Osteoblast (primary cell): ENCODE measurements around the gene NUP214. TPM values are rescaled to one million over a fixed set of nuclear protein-coding genes. Genes with fewer than 3 reads are reported as not detected.
A peak's percentile ranks its signal among the peaks of the same experiment; 100 is the strongest.

Experiments used
- DNase-seq: peaks from one replicate; pipeline ENCODE4 v3.0.0; 2011; ENCODE audit warnings: low spot score, mixed read lengths; ENCODE audit not compliant: insufficient read length; ENCODE audit errors: missing footprints
- H2AFZ ChIP-seq: 2 replicates; pipeline ENCODE4 v1.6.0; 2011; ENCODE audit warnings: mild to moderate bottlenecking, low read length
- H3K27ac ChIP-seq: 2 replicates; pipeline ENCODE4 v1.5.1; 2011; ENCODE audit warnings: mild to moderate bottlenecking, low read depth, low read length, moderate library complexity
- H3K27me3 ChIP-seq: 2 replicates; pipeline ENCODE4 v1.6.0; 2012; ENCODE audit warnings: mild to moderate bottlenecking, control low read depth, inconsistent platforms, low read length, moderate library complexity; ENCODE audit not compliant: insufficient read depth
- H3K36me3 ChIP-seq: 2 replicates; pipeline ENCODE4 v1.5.1; 2011; ENCODE audit warnings: mild to moderate bottlenecking, low read length, control low read depth, moderate library complexity; ENCODE audit not compliant: insufficient read depth
- H3K4me1 ChIP-seq: 2 replicates; pipeline ENCODE4 v1.5.1; 2011; ENCODE audit warnings: mild to moderate bottlenecking, low read length, control low read depth, moderate library complexity; ENCODE audit not compliant: insufficient read depth
- H3K4me2 ChIP-seq: 2 replicates; pipeline ENCODE4 v1.6.0; 2011; ENCODE audit warnings: mild to moderate bottlenecking, low read length; ENCODE audit not compliant: insufficient read depth
- H3K4me3 ChIP-seq: fragments of 200-600 bp; sonication (generic); 3 replicates; pipeline ENCODE4 v1.5.1; 2012; ENCODE audit warnings: mild to moderate bottlenecking, low read length, inconsistent platforms; ENCODE audit not compliant: insufficient read depth
- H3K79me2 ChIP-seq: 2 replicates; pipeline ENCODE4 v1.6.0; 2012; ENCODE audit warnings: mild to moderate bottlenecking, low read length, control low read depth, inconsistent platforms; ENCODE audit not compliant: insufficient read depth
- H3K9me3 ChIP-seq: 2 replicates; pipeline ENCODE4 v1.5.1; 2011; ENCODE audit warnings: low read depth, low read length, control low read depth
- H4K20me1 ChIP-seq: 2 replicates; pipeline ENCODE4 v1.6.0; 2012; ENCODE audit warnings: mild to moderate bottlenecking, low read length, control low read depth; ENCODE audit not compliant: insufficient read depth
- total RNA-seq: library from RNA; depleted of rRNA; stranded (reverse); fragments of >200 nt; gene quantifications from 2 replicates; pipeline ENCODE4 v1.2.3, GENCODE V29; 2012
- TF ChIP-seq, protein P1 (sequence below): IDR thresholded peaks from 2 replicates; pipeline ENCODE4 v1.5.1; 2011; ENCODE audit warnings: mild to moderate bottlenecking, low read depth, low read length, moderate library complexity; ENCODE audit errors: extremely low read depth

The NUP214 gene
- total RNA-seq, 1 donor = 17.7 TPM

DNA sequence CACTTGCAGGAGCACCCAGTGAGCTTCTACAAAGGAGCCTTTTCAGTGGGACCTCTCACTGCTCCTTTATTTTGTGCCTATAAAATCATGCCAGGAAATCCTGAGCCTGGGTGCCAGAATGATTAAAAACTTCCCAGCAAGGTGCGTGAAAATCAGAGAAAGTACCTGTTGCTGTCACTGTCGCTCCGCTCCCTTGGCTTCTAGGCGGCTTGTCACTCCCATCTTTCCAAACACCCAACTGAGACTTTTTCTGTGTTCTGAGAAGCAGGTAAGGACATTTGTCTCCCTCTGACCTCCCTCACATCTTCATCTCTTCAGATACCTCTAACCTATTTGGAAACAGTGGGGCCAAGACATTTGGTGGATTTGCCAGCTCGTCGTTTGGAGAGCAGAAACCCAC is 97.1 kb downstream of the NUP214 start:
- Histone ChIP-seq H2AFZ (no peak overlapping the region), H3K4me1 (peaks cover 1% of the 10 kb centered on the region), H3K27ac (no peak overlapping the region), H3K9me3 (no peaks in the 10 kb centered on the region), H4K20me1 (peaks cover 2% of the 10 kb centered on the region), H3K4me3 (no peak overlapping the region), H3K27me3 (no peaks in the 10 kb centered on the region), H3K4me2 (no peak overlapping the region), H3K36me3 (no peaks in the 10 kb centered on the region), H3K79me2 (no peaks in the 10 kb centered on the region)
- TF ChIP-seq, protein P1, sequence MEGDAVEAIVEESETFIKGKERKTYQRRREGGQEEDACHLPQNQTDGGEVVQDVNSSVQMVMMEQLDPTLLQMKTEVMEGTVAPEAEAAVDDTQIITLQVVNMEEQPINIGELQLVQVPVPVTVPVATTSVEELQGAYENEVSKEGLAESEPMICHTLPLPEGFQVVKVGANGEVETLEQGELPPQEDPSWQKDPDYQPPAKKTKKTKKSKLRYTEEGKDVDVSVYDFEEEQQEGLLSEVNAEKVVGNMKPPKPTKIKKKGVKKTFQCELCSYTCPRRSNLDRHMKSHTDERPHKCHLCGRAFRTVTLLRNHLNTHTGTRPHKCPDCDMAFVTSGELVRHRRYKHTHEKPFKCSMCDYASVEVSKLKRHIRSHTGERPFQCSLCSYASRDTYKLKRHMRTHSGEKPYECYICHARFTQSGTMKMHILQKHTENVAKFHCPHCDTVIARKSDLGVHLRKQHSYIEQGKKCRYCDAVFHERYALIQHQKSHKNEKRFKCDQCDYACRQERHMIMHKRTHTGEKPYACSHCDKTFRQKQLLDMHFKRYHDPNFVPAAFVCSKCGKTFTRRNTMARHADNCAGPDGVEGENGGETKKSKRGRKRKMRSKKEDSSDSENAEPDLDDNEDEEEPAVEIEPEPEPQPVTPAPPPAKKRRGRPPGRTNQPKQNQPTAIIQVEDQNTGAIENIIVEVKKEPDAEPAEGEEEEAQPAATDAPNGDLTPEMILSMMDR = no peak
- DNase-seq = no peak

DNA sequence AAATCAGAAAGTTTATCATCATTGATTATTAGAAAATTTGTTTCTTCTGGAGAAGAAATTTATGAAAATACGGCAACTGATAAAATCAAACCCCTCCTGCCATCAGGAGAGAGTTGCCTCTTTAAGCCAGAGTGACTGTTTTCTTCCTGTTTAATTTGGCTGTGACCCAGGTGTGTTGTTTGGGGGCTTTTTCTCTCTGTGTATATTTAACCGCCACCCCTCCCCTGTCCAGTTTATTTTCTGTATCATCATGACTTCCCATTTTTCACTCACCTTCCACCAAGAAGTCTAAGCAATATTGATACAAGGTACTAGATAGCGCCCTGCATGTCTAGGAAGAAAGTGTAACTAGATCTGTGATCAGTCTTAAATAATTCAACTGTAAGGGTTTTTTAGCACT is 100.8 kb downstream of the NUP214 start:
- H3K9me3 ChIP-seq = no peaks in the 10 kb centered on the region
- H3K36me3 ChIP-seq = peaks cover 11% of the 10 kb centered on the region
- no peak overlapping the region for H3K4me2 ChIP-seq
- peaks cover 4% of the 10 kb centered on the region for H3K4me1 ChIP-seq
- no peak overlapping the region for H3K4me3 ChIP-seq
- H3K79me2 ChIP-seq = no peaks in the 10 kb centered on the region
- TF ChIP-seq, protein P1 = no peak
- H3K27me3 ChIP-seq = no peaks in the 10 kb centered on the region
- no peak overlapping the region for H2AFZ ChIP-seq
- H3K27ac ChIP-seq = no peak overlapping the region
- no peak for DNase-seq
- H4K20me1 ChIP-seq = peaks cover 2% of the 10 kb centered on the region

DNA sequence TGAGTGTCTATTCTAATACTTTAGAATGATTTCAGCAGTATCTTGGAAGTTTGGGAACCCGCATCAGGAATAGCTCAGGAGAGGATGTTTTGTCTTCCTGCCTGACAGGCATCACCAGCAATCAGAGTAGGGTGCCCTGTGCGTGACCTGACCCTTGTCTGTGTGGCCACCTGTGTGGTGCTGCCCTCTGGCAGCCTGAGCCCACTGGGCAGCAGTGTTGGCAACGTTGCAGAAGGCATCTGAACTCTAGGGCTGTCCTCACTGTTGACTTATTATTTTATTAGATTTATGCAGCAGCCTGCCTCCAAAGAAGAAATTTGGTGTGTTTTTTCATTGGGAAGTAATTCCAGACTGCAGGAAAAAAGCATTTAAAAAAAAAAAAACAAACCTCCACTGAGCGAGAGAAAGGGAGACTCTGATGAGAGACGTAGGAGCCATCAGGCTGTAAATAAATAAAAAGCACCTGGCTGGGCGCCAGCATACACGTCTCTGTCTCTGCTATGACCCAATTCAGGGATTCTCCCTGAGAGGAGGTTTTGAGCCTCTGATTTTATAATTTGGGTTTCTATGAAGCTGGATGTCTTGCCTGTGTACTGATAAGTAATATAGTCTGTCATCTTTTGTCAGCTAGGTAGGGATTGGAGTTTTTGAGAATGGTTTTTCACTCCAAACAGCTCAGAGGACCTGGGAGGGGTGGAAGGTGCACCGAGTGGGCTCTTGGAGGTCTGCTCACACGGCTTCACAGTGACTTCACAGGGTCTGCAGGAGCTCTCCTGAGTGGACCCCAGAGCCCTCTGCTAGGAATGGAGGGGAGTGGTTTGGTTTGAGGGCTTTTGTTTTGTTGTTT is 101.9 kb downstream of the NUP214 start:
- Histone ChIP-seq H3K27ac (no peak overlapping the region), H3K36me3 (peaks cover 22% of the 10 kb centered on the region), H3K4me3 (no peak overlapping the region), H3K4me2 (no peak overlapping the region), H4K20me1 (peaks cover 2% of the 10 kb centered on the region), H3K79me2 (no peaks in the 10 kb centered on the region), H2AFZ (no peak overlapping the region), H3K4me1 (peaks cover 4% of the 10 kb centered on the region), H3K27me3 (no peaks in the 10 kb centered on the region), H3K9me3 (no peaks in the 10 kb centered on the region)
- TF ChIP-seq, protein P1 = no peak
- peak; percentile 46 for DNase-seq

DNA sequence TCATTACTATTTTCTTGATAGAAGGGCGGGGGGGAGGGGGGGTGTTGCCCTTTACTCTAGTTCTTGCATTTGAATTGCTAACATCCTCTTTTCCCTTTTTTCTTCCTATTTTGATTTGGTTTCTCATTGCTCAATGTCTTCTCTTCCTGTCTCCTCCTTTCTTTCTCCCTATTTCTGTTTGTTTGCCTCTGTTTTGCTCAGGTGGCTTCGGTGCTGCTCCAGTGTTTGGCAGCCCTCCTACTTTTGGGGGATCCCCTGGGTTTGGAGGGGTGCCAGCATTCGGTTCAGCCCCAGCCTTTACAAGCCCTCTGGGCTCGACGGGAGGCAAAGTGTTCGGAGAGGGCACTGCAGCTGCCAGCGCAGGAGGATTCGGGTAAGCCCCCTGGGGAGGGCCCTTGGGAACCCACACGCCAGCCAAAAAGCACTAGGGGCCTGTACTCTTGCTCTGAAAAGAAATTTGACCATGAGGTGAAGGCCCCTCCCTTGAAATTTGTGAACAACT is 102.6 kb downstream of the NUP214 start:
- TF ChIP-seq, protein P1 = no peak
- H4K20me1 ChIP-seq = peaks cover 2% of the 10 kb centered on the region
- H3K27ac ChIP-seq = no peak overlapping the region
- no peak overlapping the region for H3K4me3 ChIP-seq
- peaks cover 4% of the 10 kb centered on the region for H3K4me1 ChIP-seq
- H3K9me3 ChIP-seq = no peaks in the 10 kb centered on the region
- H3K27me3 ChIP-seq = no peaks in the 10 kb centered on the region
- H3K79me2 ChIP-seq = no peaks in the 10 kb centered on the region
- H3K36me3 ChIP-seq = peaks cover 24% of the 10 kb centered on the region
- DNase-seq = peak; percentile 11
- no peak overlapping the region for H2AFZ ChIP-seq
- H3K4me2 ChIP-seq = no peak overlapping the region
